Measurements from ENCODE around the gene USP31. TPM values are rescaled to one million over a fixed set of nuclear protein-coding genes. Genes with fewer than 3 reads are reported as not detected.

The USP31 gene
- total RNA-seq, 6 experiments from 2014 or later, result 7.1 to 12.8 (median 9.0) TPM

- H3K9me3 ChIP-seq, result no peaks in the 10 kb centered on the region
- DNase-seq, result no peak
- H3K27me3 ChIP-seq, result no peaks in the 10 kb centered on the region
- peaks cover 0 to 6% (median 0%) of the 10 kb centered on the region in 4 donors for H3K4me1 ChIP-seq
- TF ChIP-seq POLR2A (IDR thresholded peaks at IDR 0.05), result no peak
- TF ChIP-seq CTCF (IDR thresholded peaks at IDR 0.05), result no peak
- intact Hi-C loops (cut with DNase I), result no loop called here
- WGBS (ENCODE audit: insufficient coverage, low coverage, low lambda C conversion rate, missing lambda C conversion rate), result 38% methylated on average over 2 of the region's 2 CpGs
- H3K36me3 ChIP-seq, result no peaks in the 10 kb centered on the region
- no peak overlapping the region for H3K27ac ChIP-seq
- no peak for ATAC-seq
- H3K4me3 ChIP-seq, result no peak overlapping the region
Measured at GRCh38 chr16:23119570-23119969, 29.7 kb downstream of the USP31 start.

GRCh38 chr16:23114131-23114904 is 34.9 kb downstream of the USP31 start:
- no peaks in the 10 kb centered on the region for H3K9me3 ChIP-seq
- H3K4me1 ChIP-seq, result peaks cover 0 to 15% (median 3%) of the 10 kb centered on the region in 4 donors
- H3K4me3 ChIP-seq, result no peak overlapping the region
- H3K27ac ChIP-seq, result peak overlapping the region in 2 of 3 donors; percentile 22 to 68
- no peak for TF ChIP-seq CTCF (IDR thresholded peaks at IDR 0.05)
- no peak for TF ChIP-seq POLR2A (IDR thresholded peaks at IDR 0.05)
- peak in 1 of 3 donors; percentile 72 for DNase-seq
- 44% methylated on average over 7 of the region's 7 CpGs for WGBS (ENCODE audit: insufficient coverage, low coverage, low lambda C conversion rate, missing lambda C conversion rate)
- H3K36me3 ChIP-seq, result no peaks in the 10 kb centered on the region
- peak; percentile 86 to 93 (median 88) for ATAC-seq
- intact Hi-C loops (cut with DNase I), result no loop called here
- no peaks in the 10 kb centered on the region for H3K27me3 ChIP-seq

- ATAC-seq (no peak), DNase-seq (no peak)
- Histone ChIP-seq H3K4me3 (no peak overlapping the region), H3K36me3 (no peaks in the 10 kb centered on the region), H3K4me1 (peaks cover 0 to 15% (median 3%) of the 10 kb centered on the region in 4 donors), H3K27ac (peak overlapping the region in 2 of 3 donors; percentile 2 to 68), H3K27me3 (no peaks in the 10 kb centered on the region), H3K9me3 (no peaks in the 10 kb centered on the region)
- WGBS (ENCODE audit: insufficient coverage, low coverage, low lambda C conversion rate, missing lambda C conversion rate), result 69% methylated on average over 5 of the region's 5 CpGs
- intact Hi-C loops (cut with DNase I), result no loop called here
- TF ChIP-seq CTCF (IDR thresholded peaks at IDR 0.05) (no peak), POLR2A (IDR thresholded peaks at IDR 0.05) (no peak)
Measured at GRCh38 chr16:23113185-23113584, 36.1 kb downstream of the USP31 start.

- 90% methylated on average over 5 of the region's 5 CpGs for WGBS (ENCODE audit: insufficient coverage, low coverage, low lambda C conversion rate, missing lambda C conversion rate)
- intact Hi-C loops (cut with DNase I), result no loop called here
- Histone ChIP-seq H3K36me3 (no peaks in the 10 kb centered on the region), H3K27ac (no peak overlapping the region), H3K4me1 (peaks cover 0 to 18% (median 3%) of the 10 kb centered on the region in 4 donors), H3K9me3 (no peaks in the 10 kb centered on the region), H3K27me3 (no peaks in the 10 kb centered on the region), H3K4me3 (no peak overlapping the region)
- ATAC-seq (no peak), DNase-seq (no peak)
- TF ChIP-seq CTCF (IDR thresholded peaks at IDR 0.05) (no peak), POLR2A (IDR thresholded peaks at IDR 0.05) (no peak)
Measured at GRCh38 chr16:23110257-23110899, 38.9 kb downstream of the USP31 start.

Measured in right lobe of liver (tissue), 6 donors.